GM12878 (cell line): ENCODE results near the gene GPR141. TPM values are rescaled to one million over a fixed set of nuclear protein-coding genes. Genes with fewer than 3 reads are reported as not detected.

Experiments used
- ATAC-seq: fragments of 200-7000 bp; cut with Tn5 transposase; 3 replicates; pipeline ENCODE4 v1.9.1; 2020; ENCODE audit warnings: mild to moderate bottlenecking, moderate library complexity
- BruUV-seq: library from RNA; stranded (reverse); fragments of 400-500 nt; replicated peaks from 2 replicates; lab custom pipeline; 2021; lab: Mats Ljungman, UMichigan
- CTCF ChIA-PET: fragments of 300-600 bp; sonication (Branson Sonifier 250); formaldehyde crosslinking; extraction: SDS; loops from one replicate; lab custom pipeline; 2021; ENCODE audit warnings: inconsistent platforms; lab: Yijun Ruan, JAX
- POLR2A ChIA-PET: fragments of 350-600 bp; formaldehyde crosslinking; extraction: SDS; loops from one replicate; lab custom pipeline; 2021; ENCODE audit warnings: inconsistent platforms; lab: Charles Lee
- RAD21 ChIA-PET: fragments of 300-600 bp; sonication (Branson Sonifier 250); formaldehyde crosslinking; loops from one replicate; lab custom pipeline; 2023; ENCODE audit warnings: antibody characterized with exemption; ENCODE audit not compliant: unreplicated experiment; lab: Charles Lee
- SMC1A ChIA-PET: fragments of 300-600 bp; sonication (Branson Sonifier 250); formaldehyde crosslinking; loops from one replicate; lab custom pipeline; 2023; ENCODE audit not compliant: unreplicated experiment, uncharacterized antibody; lab: Charles Lee
- DNase-seq: peaks from one replicate; pipeline ENCODE4 v3.0.0-alpha.2; 2011; ENCODE audit warnings: low read depth, low spot score
- FAIRE-seq: peaks from 3 replicates; lab custom pipeline; 2011; peaks lifted over from hg19 to GRCh38; lab: Jason Lieb, UNC
- H2AFZ ChIP-seq: 2 replicates; pipeline ENCODE4 v1.6.0; 2011; ENCODE audit warnings: low read depth, low read length, control low read depth; ENCODE audit not compliant: control insufficient read depth
- H3K27ac ChIP-seq: 2 replicates; pipeline ENCODE4 v1.5.1; 2011; ENCODE audit warnings: control low read depth; ENCODE audit not compliant: control insufficient read depth, insufficient read depth
- H3K27me3 ChIP-seq, 2 experiments: replicated peaks in 1 of 2; 2 replicates each; pipeline versions ENCODE4 v1.6.0 to v1.6.1; 2011; ENCODE audit warnings: low read length in 1 of 2; ENCODE audit not compliant: control insufficient read depth in 2 of 2, insufficient read depth in 2 of 2
- H3K36me3 ChIP-seq, 2 experiments: 2 replicates each; pipeline ENCODE4 v1.5.1; 2011; ENCODE audit warnings: low read length in 1 of 2; ENCODE audit not compliant: control insufficient read depth in 2 of 2, insufficient read depth in 2 of 2
- H3K4me1 ChIP-seq: 2 replicates; pipeline ENCODE4 v1.6.1; 2011; ENCODE audit warnings: mild to moderate bottlenecking, low read length, moderate library complexity, mixed read lengths; ENCODE audit not compliant: control insufficient read depth, insufficient read depth
- H3K4me2 ChIP-seq: 2 replicates; pipeline ENCODE4 v1.6.0; 2011; ENCODE audit warnings: control low read depth; ENCODE audit not compliant: control insufficient read depth, insufficient read depth
- H3K4me3 ChIP-seq: fragments of 200-600 bp; sonication (generic); 2 replicates; pipeline ENCODE4 v1.5.1; 2016
- H3K79me2 ChIP-seq: 2 replicates; pipeline ENCODE4 v1.6.0; 2011; ENCODE audit warnings: low read length; ENCODE audit not compliant: control insufficient read depth, insufficient read depth
- H3K9ac ChIP-seq: 2 replicates; pipeline ENCODE4 v1.8.0; 2011; ENCODE audit warnings: low read length, control low read depth, mixed read lengths; ENCODE audit not compliant: control insufficient read depth, insufficient read depth
- H3K9me3 ChIP-seq: replicated peaks from 3 replicates; pipeline ENCODE4 v1.5.1; 2011; ENCODE audit warnings: mild to moderate bottlenecking, low read length; ENCODE audit not compliant: control insufficient read depth, insufficient read depth
- H4K20me1 ChIP-seq: 2 replicates; pipeline ENCODE4 v1.6.0; 2011; ENCODE audit not compliant: control insufficient read depth, insufficient read depth
- BCL11A ChIP-seq: IDR thresholded peaks from 2 replicates; pipeline ENCODE4 v1.6.1; 2011; ENCODE audit warnings: low read depth, low read length
- CREB1 ChIP-seq: IDR thresholded peaks from 2 replicates; pipeline ENCODE4 v1.6.1; 2012; ENCODE audit warnings: low read depth, mild to moderate bottlenecking, inconsistent platforms
- CREM ChIP-seq: IDR thresholded peaks from 2 replicates; pipeline ENCODE4 v1.6.1; 2014; ENCODE audit warnings: antibody characterized with exemption, low read depth
- DPF2 ChIP-seq: fragments of 450-650 bp; IDR thresholded peaks from 2 replicates; pipeline ENCODE4 v1.6.1; 2017; ENCODE audit warnings: mild to moderate bottlenecking
- EP300 ChIP-seq, 2 experiments: fragments of 150-350 bp in 1 of 2; IDR thresholded peaks; 2 replicates each; pipeline ENCODE4 v1.6.1; 2011 to 2012; ENCODE audit warnings: low read depth in 2 of 2, low read length in 2 of 2, borderline replicate concordance in 1 of 2, improper control_type of control experiment in 1 of 2, inconsistent platforms in 1 of 2; ENCODE audit not compliant: control insufficient read depth in 1 of 2
- ETV6 ChIP-seq, 2 experiments: fragments of 450-650 bp in 1 of 2; IDR thresholded peaks in 1 of 2; conservative IDR thresholded peaks in 1 of 2; 2 replicates each; pipeline ENCODE4 v1.6.1; 2014; ENCODE audit warnings: antibody characterized with exemption in 1 of 2, borderline replicate concordance in 1 of 2, low read depth in 1 of 2, mild to moderate bottlenecking in 1 of 2, moderate library complexity in 1 of 2
- FOXM1 ChIP-seq: IDR thresholded peaks from 2 replicates; pipeline ENCODE4 v1.6.1; 2012; ENCODE audit warnings: low read depth, mild to moderate bottlenecking, inconsistent platforms, low read length, moderate library complexity
- GABPA ChIP-seq: IDR thresholded peaks from 2 replicates; pipeline ENCODE4 v1.6.1; 2014; ENCODE audit warnings: antibody characterized with exemption, low read depth, mild to moderate bottlenecking, inconsistent platforms
- IKZF2 ChIP-seq, 2 experiments: fragments of 450-650 bp; IDR thresholded peaks; 2 replicates each; pipeline ENCODE4 v1.6.1; 2017; ENCODE audit warnings: mild to moderate bottlenecking in 2 of 2, moderate library complexity in 2 of 2
- IRF4 ChIP-seq: IDR thresholded peaks from 2 replicates; pipeline ENCODE4 v1.6.1; 2011; ENCODE audit warnings: low read depth, low read length
- JUNB ChIP-seq: IDR thresholded peaks from 2 replicates; pipeline ENCODE4 v1.6.1; 2016; ENCODE audit warnings: antibody characterized with exemption, mild to moderate bottlenecking
- KLF5 ChIP-seq: fragments of 450-650 bp; IDR thresholded peaks from 2 replicates; pipeline ENCODE4 v1.6.1; 2014; ENCODE audit warnings: mild to moderate bottlenecking; ENCODE audit not compliant: partially characterized antibody
- MXI1 ChIP-seq: fragments of 150-350 bp; IDR thresholded peaks from 2 replicates; pipeline ENCODE4 v1.6.1; 2011; ENCODE audit warnings: low read depth, mild to moderate bottlenecking, inconsistent platforms, low read length, improper control_type of control experiment
- NFIC ChIP-seq: IDR thresholded peaks from 2 replicates; pipeline ENCODE4 v1.6.1; 2012; ENCODE audit warnings: low read depth, mild to moderate bottlenecking, inconsistent platforms, low read length, moderate library complexity
- PAX5 ChIP-seq: IDR thresholded peaks from 2 replicates; pipeline ENCODE4 v1.6.1; 2011; ENCODE audit warnings: low read depth, low read length, borderline replicate concordance
- PML ChIP-seq: IDR thresholded peaks from 2 replicates; pipeline ENCODE4 v1.6.1; 2012; ENCODE audit warnings: low read length, inconsistent platforms
- RUNX3 ChIP-seq: IDR thresholded peaks from 2 replicates; pipeline ENCODE4 v1.6.1; 2012; ENCODE audit warnings: low read length, inconsistent platforms
- SRF ChIP-seq, 2 experiments: IDR thresholded peaks; 2 replicates each; pipeline ENCODE4 v1.6.1; 2011; ENCODE audit warnings: low read depth in 2 of 2, low read length in 2 of 2, mild to moderate bottlenecking in 1 of 2, moderate library complexity in 1 of 2
- ZNF384 ChIP-seq: IDR thresholded peaks from 2 replicates; pipeline ENCODE4 v1.6.1; 2012; ENCODE audit warnings: low read depth, mild to moderate bottlenecking, low read length, improper control_type of control experiment, borderline replicate concordance
- WGBS: methylation state at CpG from one replicate; pipeline ENCODE4 v1.1.6; 2016; ENCODE audit warnings: low lambda C conversion rate; ENCODE audit not compliant: insufficient replicate concordance, insufficient coverage; ENCODE audit errors: missing lambda C conversion rate; 5-methylcytosine and 5-hydroxymethylcytosine counted together
- in situ Hi-C: fragments of 300-500 bp; cut with MboI; formaldehyde crosslinking; loops from 9 replicates; pipeline ENCODE4 v1.14.3; 2018; ENCODE audit warnings: mixed read lengths
- intact Hi-C: fragments of 100-400 bp; cut with micrococcal nuclease; formaldehyde crosslinking; loops from one replicate; pipeline ENCODE4 v1.14.2; 2022; ENCODE audit not compliant: unreplicated experiment
- polyA plus RNA-seq, 11 experiments: library from polyadenylated mRNA; depleted of rRNA in 4 of 11; unstranded in 6 of 11; stranded (reverse) in 5 of 11; fragments of >200 nt; fragmentation: Nextera tagmentation in 4 of 11; fragmentation: Illumina TruSeq in 1 of 11; extraction: Ambion mirVana in 4 of 11; extraction: Trizol in 1 of 11; gene quantifications; 1 replicate in 1 of 11; 2 replicates in 10 of 11; pipeline versions ENCODE4 v1.2.1 to v1.2.3, GENCODE V29; 2011 to 2016; ENCODE audit warnings: inconsistent platforms in 2 of 11, missing spikeins in 2 of 11, low read depth in 1 of 11
- total RNA-seq, 4 experiments: library from RNA; depleted of rRNA in 3 of 4; stranded (reverse); fragments of >200 nt in 3 of 4; fragmentation: Illumina TruSeq in 1 of 4; extraction: Trizol in 1 of 4; gene quantifications; 2 replicates each; pipeline versions ENCODE4 v1.2.1 to v1.2.3, GENCODE V29; 2013 to 2021
- TF ChIP-seq, protein P1 (sequence below): IDR thresholded peaks from 2 replicates; pipeline ENCODE4 v1.6.1; 2012; ENCODE audit warnings: low read length, inconsistent platforms
- TF ChIP-seq, protein P2 (sequence below): IDR thresholded peaks from 2 replicates; pipeline ENCODE4 v1.6.1; 2011; ENCODE audit warnings: low read depth, mild to moderate bottlenecking, low read length, moderate library complexity, borderline replicate concordance; ENCODE audit errors: extremely low read depth

The GPR141 gene
- total and polyA plus RNA-seq, 10 of the 15 experiments (the other 5 are each of a cell fraction or from before 2014, with no cell fraction given), result 0.56 to 3.9 (median 1.2) TPM

DNA sequence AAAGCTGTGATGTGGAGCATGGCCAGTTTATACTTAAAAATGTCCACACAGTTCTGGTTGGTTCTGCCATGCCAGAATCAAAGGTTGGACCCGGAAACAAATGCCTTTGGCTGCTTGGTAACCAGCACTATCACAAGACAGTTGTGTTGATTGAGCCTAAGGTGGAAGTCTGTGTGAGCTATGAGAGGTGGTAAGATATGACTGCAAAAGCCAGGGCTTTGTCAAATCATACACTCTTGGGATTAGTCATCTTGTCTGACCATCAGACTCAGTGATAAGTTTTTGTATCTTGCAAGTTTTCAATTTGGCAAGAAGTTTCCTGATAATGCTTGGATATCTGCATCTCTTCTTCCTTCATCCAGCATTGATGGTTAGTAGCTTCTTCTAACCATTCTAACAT, 35.5 kb downstream of the GPR141 start:
- SMC1A ChIA-PET, result interaction anchor here (1.0 to 5.5 kb wide), 12 partner anchors 8 to 152 kb away, joined by 3 to 48 read pairs (median 5); partner anchors contain the start of gene GPR141
- CTCF ChIA-PET, result interaction anchor here (1.0 to 4.1 kb wide), 9 partner anchors 8 to 40 kb away, joined by 3 to 22 read pairs (median 6); no protein-coding TSS in a partner anchor
- no peaks in the 10 kb centered on the region for H4K20me1 ChIP-seq
- no peaks in the 10 kb centered on the region; the same call in 2 of the 3 replicates for H3K9me3 ChIP-seq
- no TSS peak for BruUV-seq
- FAIRE-seq (no peak), DNase-seq (no peak), ATAC-seq (peak; percentile 95)
- intact Hi-C loops, result no loop called here
- in situ Hi-C loops, result no loop called here
- TF ChIP-seq NFIC (peak; percentile 73), EP300 (IDR thresholded peaks at IDR 0.05; ENCODE audit: borderline replicate concordance in 1 of 2, control insufficient read depth in 1 of 2, low read depth in 2 of 2, low read length in 2 of 2) (peak; percentile 21 to 59; a peak in 1 of 4 replicates), MXI1 (no peak), PML (no peak), RUNX3 (peak; percentile 68), KLF5 (no peak), PAX5 (peak; percentile 21; the same call in 1 of the 2 replicates), ZNF384 (no peak), SRF (IDR thresholded peaks at IDR 0.05; ENCODE audit: low read depth in 2 of 2, low read length in 2 of 2) (0 out of 4 replicates have a peak, but pooled peaks of 1 of the 2 experiments have one; percentile 49), CREB1 (0 out of 2 replicates have a peak, but pooled peaks have one; percentile 36), FOXM1 (0 out of 2 replicates have a peak, but pooled peaks have one; percentile 29), GABPA (0 out of 2 replicates have a peak, but pooled peaks have one; percentile 33), IRF4 (peak; percentile 97), JUNB (peak; percentile 97), BCL11A (peak; percentile 83; the same call in 1 of the 2 replicates), DPF2 (peak; percentile 77), CREM (peak; percentile 62), ETV6 (conservative IDR thresholded peaks at IDR 0.05 in 1 of 2, IDR thresholded peaks at IDR 0.05 in 1 of 2; ENCODE audit: borderline replicate concordance in 1 of 2, low read depth in 1 of 2) (peak in 1 of 2 experiments; percentile 77; a peak in 1 of 4 replicates), IKZF2 (IDR thresholded peaks at IDR 0.05) (0 out of 4 replicates have a peak, but pooled peaks of 1 of the 2 experiments have one; percentile 15)
- TF ChIP-seq, protein P1, sequence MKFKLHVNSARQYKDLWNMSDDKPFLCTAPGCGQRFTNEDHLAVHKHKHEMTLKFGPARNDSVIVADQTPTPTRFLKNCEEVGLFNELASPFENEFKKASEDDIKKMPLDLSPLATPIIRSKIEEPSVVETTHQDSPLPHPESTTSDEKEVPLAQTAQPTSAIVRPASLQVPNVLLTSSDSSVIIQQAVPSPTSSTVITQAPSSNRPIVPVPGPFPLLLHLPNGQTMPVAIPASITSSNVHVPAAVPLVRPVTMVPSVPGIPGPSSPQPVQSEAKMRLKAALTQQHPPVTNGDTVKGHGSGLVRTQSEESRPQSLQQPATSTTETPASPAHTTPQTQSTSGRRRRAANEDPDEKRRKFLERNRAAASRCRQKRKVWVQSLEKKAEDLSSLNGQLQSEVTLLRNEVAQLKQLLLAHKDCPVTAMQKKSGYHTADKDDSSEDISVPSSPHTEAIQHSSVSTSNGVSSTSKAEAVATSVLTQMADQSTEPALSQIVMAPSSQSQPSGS, result peak; percentile 70
- TF ChIP-seq, protein P2, sequence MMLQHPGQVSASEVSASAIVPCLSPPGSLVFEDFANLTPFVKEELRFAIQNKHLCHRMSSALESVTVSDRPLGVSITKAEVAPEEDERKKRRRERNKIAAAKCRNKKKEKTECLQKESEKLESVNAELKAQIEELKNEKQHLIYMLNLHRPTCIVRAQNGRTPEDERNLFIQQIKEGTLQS, result no peak
- peak overlapping the region; percentile 66; the same call in 1 of the 2 replicates for H2AFZ ChIP-seq
- peak overlapping the region; percentile 57 for H3K4me2 ChIP-seq
- peaks cover 8% of the 10 kb centered on the region for H3K4me1 ChIP-seq
- H3K79me2 ChIP-seq, result no peaks in the 10 kb centered on the region
- no peak overlapping the region for H3K4me3 ChIP-seq
- no peaks in the 10 kb centered on the region for H3K36me3 ChIP-seq
- RAD21 ChIA-PET, result interaction anchor here (1.1 to 1.5 kb wide), 6 partner anchors 10 to 118 kb away, joined by 3 to 8 read pairs (median 4); partner anchors contain the start of gene GPR141
- H3K27ac ChIP-seq, result no peak overlapping the region
- POLR2A ChIA-PET, result interaction anchor here (1.2 to 1.9 kb wide), 2 partner anchors 9 to 11 kb away, joined by 4 to 6 read pairs; no protein-coding TSS in a partner anchor
- no peaks in the 10 kb centered on the region for H3K27me3 ChIP-seq
- no peak overlapping the region for H3K9ac ChIP-seq
- WGBS, result 9% methylated on average over 1 of the region's 1 CpG
